WTC11 (cell line): ENCODE results near the gene HCLS1. TPM values are rescaled to one million over a fixed set of nuclear protein-coding genes. Genes with fewer than 3 reads are reported as not detected.

Experiments used
- ATAC-seq: fragments of 200-7000 bp; cut with Tn5 transposase; 2 replicates; pipeline ENCODE4 v1.10.0; 2021; ENCODE audit warnings: mild to moderate bottlenecking, moderate library complexity
- CTCF ChIA-PET: fragments of 300-600 bp; sonication (Branson Sonifier 250); formaldehyde crosslinking; loops from one replicate; lab custom pipeline; 2021; ENCODE audit warnings: antibody characterized with exemption; lab: Charles Lee
- POLR2A ChIA-PET: fragments of 350-600 bp; sonication (Branson Sonifier 250); formaldehyde crosslinking; loops from one replicate; lab custom pipeline; 2021; ENCODE audit warnings: antibody characterized with exemption; lab: Charles Lee
- DNase-seq: peaks from one replicate; pipeline ENCODE4 v3.0.0; 2021; ENCODE audit warnings: low spot score
- H3K27ac Mint-ChIP-seq: 2 replicates; pipeline ENCODE4 v1.8.0; 2021; ENCODE audit warnings: mixed read lengths
- H3K27me3 Mint-ChIP-seq: 2 replicates; pipeline ENCODE4 v1.8.0; 2021; ENCODE audit warnings: low read depth, mild to moderate bottlenecking, moderate library complexity, mixed read lengths
- H3K36me3 Mint-ChIP-seq: 2 replicates; pipeline ENCODE4 v1.8.0; 2021; ENCODE audit warnings: mixed read lengths
- H3K4me1 Mint-ChIP-seq: 2 replicates; pipeline ENCODE4 v1.8.0; 2022; ENCODE audit warnings: mixed read lengths
- H3K4me3 Mint-ChIP-seq: 2 replicates; pipeline ENCODE4 v1.8.0; 2021; ENCODE audit warnings: mild to moderate bottlenecking, moderate library complexity, mixed read lengths
- H3K9me3 Mint-ChIP-seq: 2 replicates; pipeline ENCODE4 v1.8.0; 2021; ENCODE audit warnings: mixed read lengths
- CREB1 ChIP-seq: sonication (generic); formaldehyde crosslinking; IDR thresholded peaks from 2 replicates; pipeline ENCODE4 v1.8.0; 2023; ENCODE audit warnings: mild to moderate bottlenecking, missing genetic modification reagents
- CREM ChIP-seq: sonication (generic); formaldehyde crosslinking; IDR thresholded peaks from 2 replicates; pipeline ENCODE4 v1.8.1; 2022; ENCODE audit warnings: mild to moderate bottlenecking, missing genetic modification reagents, moderate library complexity
- ETV6 ChIP-seq: sonication (generic); formaldehyde crosslinking; IDR thresholded peaks from 2 replicates; pipeline ENCODE4 v1.8.1; 2022; ENCODE audit warnings: mild to moderate bottlenecking, missing genetic modification reagents
- FOXJ3 ChIP-seq: sonication (generic); formaldehyde crosslinking; IDR thresholded peaks from 2 replicates; pipeline ENCODE4 v1.9.0; 2021; ENCODE audit warnings: missing genetic modification reagents, mild to moderate bottlenecking, borderline replicate concordance
- FOXP1 ChIP-seq: sonication (generic); formaldehyde crosslinking; IDR thresholded peaks from 2 replicates; pipeline ENCODE4 v1.8.0; 2022; ENCODE audit warnings: missing genetic modification reagents, mild to moderate bottlenecking, moderate library complexity, borderline replicate concordance
- JUN ChIP-seq: sonication (generic); formaldehyde crosslinking; IDR thresholded peaks from 2 replicates; pipeline ENCODE4 v1.8.0; 2023; ENCODE audit warnings: mild to moderate bottlenecking, missing genetic modification reagents
- KAT7 ChIP-seq: sonication (generic); formaldehyde crosslinking; IDR thresholded peaks from 2 replicates; pipeline ENCODE4 v1.8.1; 2023; ENCODE audit warnings: missing genetic modification reagents, mild to moderate bottlenecking, borderline replicate concordance
- NFE2L1 ChIP-seq: sonication (generic); formaldehyde crosslinking; IDR thresholded peaks from 2 replicates; pipeline ENCODE4 v1.8.1; 2023; ENCODE audit warnings: missing genetic modification reagents
- NR3C1 ChIP-seq: sonication (generic); formaldehyde crosslinking; conservative IDR thresholded peaks from 2 replicates; pipeline ENCODE4 v1.8.1; 2023; ENCODE audit warnings: low read depth, mild to moderate bottlenecking, missing genetic modification reagents
- PRRX2 ChIP-seq: fragments of 250-450 bp; sonication (Bioruptor Pico); IDR thresholded peaks from 2 replicates; pipeline ENCODE4 v1.8.0; 2021; ENCODE audit warnings: mild to moderate bottlenecking
- TCF7 ChIP-seq: sonication (generic); formaldehyde crosslinking; IDR thresholded peaks from 2 replicates; pipeline ENCODE4 v1.8.0; 2022; ENCODE audit warnings: mild to moderate bottlenecking, low read depth, missing genetic modification reagents, moderate library complexity
- TEAD4 ChIP-seq: sonication (generic); formaldehyde crosslinking; IDR thresholded peaks from 2 replicates; pipeline ENCODE4 v1.8.0; 2022; ENCODE audit warnings: mild to moderate bottlenecking, missing genetic modification reagents
- ZNF219 ChIP-seq: sonication (generic); formaldehyde crosslinking; IDR thresholded peaks from 2 replicates; pipeline ENCODE4 v1.8.0; 2023; ENCODE audit warnings: missing genetic modification reagents, mild to moderate bottlenecking, borderline replicate concordance
- ZNF263 ChIP-seq: sonication (generic); formaldehyde crosslinking; IDR thresholded peaks from 2 replicates; pipeline ENCODE4 v1.8.1; 2022; ENCODE audit warnings: low read depth, mild to moderate bottlenecking, moderate library complexity, missing genetic modification reagents
- total RNA-seq: library from RNA; stranded (reverse); gene quantifications from 3 replicates; pipeline ENCODE4 v1.2.3, GENCODE V29; 2021
- TF ChIP-seq, protein P1 (sequence below): sonication (generic); formaldehyde crosslinking; IDR thresholded peaks from 2 replicates; pipeline ENCODE4 v1.8.0; 2022; ENCODE audit warnings: mild to moderate bottlenecking, missing genetic modification reagents
- TF ChIP-seq, protein P2 (sequence below): sonication (generic); formaldehyde crosslinking; IDR thresholded peaks from 2 replicates; pipeline ENCODE4 v1.8.1; 2022; ENCODE audit warnings: mild to moderate bottlenecking, moderate library complexity, missing genetic modification reagents
- TF ChIP-seq, protein P3 (sequence below): sonication (generic); formaldehyde crosslinking; IDR thresholded peaks from 2 replicates; pipeline ENCODE4 v1.8.0; 2022; ENCODE audit warnings: mild to moderate bottlenecking, missing genetic modification reagents
- TF ChIP-seq, protein P4 (sequence below): fragments of 250-450 bp; sonication (Bioruptor Pico); conservative IDR thresholded peaks from 2 replicates; pipeline ENCODE4 v1.9.0; 2021; ENCODE audit warnings: mild to moderate bottlenecking
- TF ChIP-seq, protein P5 (sequence below): sonication (generic); formaldehyde crosslinking; IDR thresholded peaks from 2 replicates; pipeline ENCODE4 v1.8.0; 2023; ENCODE audit warnings: mild to moderate bottlenecking, missing genetic modification reagents
- TF ChIP-seq, protein P6 (sequence below): sonication (generic); formaldehyde crosslinking; IDR thresholded peaks from 2 replicates; pipeline ENCODE4 v1.8.1; 2023; ENCODE audit warnings: mild to moderate bottlenecking, missing genetic modification reagents, moderate library complexity
- TF ChIP-seq, protein P7 (sequence below): sonication (generic); formaldehyde crosslinking; IDR thresholded peaks from 2 replicates; pipeline ENCODE4 v1.8.0; 2022; ENCODE audit warnings: missing genetic modification reagents

Gene HCLS1
- total RNA-seq, 1 experiment from 2014 or later = 2.6 TPM

DNA sequence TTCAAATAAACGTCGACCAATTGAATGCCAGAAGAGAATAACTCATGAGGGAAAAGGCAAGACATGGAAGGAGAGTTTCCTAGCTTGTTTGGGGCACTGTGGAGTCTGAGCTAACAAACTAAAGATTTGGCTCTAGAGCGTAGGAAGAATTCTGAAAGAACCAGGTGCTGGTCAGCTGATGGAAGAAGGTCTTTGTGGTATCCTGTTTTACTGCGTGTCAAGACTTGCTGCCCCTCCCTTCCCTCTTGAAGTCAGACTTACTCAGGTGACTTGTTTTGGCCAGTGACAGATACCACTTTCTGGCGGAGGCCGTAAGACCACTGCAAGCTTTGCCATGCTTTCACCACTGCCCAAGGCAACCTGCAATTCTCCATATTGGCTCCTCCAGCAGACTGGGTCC lies 673 bp upstream of the HCLS1 start (continued):
- TF ChIP-seq TCF7 (CRISPR knock-in tag) = no peak
- TF ChIP-seq ZNF263 (CRISPR knock-in tag) = no peak
- TF ChIP-seq TEAD4 (CRISPR knock-in tag) = no peak
- no peak for TF ChIP-seq CREM
- TF ChIP-seq, protein P1, sequence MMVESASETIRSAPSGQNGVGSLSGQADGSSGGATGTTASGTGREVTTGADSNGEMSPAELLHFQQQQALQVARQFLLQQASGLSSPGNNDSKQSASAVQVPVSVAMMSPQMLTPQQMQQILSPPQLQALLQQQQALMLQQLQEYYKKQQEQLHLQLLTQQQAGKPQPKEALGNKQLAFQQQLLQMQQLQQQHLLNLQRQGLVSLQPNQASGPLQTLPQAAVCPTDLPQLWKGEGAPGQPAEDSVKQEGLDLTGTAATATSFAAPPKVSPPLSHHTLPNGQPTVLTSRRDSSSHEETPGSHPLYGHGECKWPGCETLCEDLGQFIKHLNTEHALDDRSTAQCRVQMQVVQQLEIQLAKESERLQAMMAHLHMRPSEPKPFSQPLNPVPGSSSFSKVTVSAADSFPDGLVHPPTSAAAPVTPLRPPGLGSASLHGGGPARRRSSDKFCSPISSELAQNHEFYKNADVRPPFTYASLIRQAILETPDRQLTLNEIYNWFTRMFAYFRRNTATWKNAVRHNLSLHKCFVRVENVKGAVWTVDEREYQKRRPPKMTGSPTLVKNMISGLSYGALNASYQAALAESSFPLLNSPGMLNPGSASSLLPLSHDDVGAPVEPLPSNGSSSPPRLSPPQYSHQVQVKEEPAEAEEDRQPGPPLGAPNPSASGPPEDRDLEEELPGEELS (CRISPR knock-in tag) = no peak
- TF ChIP-seq CREB1 (CRISPR knock-in tag) = no peak
- TF ChIP-seq, protein P2, sequence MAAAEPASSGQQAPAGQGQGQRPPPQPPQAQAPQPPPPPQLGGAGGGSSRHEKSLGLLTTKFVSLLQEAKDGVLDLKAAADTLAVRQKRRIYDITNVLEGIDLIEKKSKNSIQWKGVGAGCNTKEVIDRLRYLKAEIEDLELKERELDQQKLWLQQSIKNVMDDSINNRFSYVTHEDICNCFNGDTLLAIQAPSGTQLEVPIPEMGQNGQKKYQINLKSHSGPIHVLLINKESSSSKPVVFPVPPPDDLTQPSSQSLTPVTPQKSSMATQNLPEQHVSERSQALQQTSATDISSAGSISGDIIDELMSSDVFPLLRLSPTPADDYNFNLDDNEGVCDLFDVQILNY (CRISPR knock-in tag) = no peak
- no peak for TF ChIP-seq FOXP1 (CRISPR knock-in tag)
- TF ChIP-seq, protein P3, sequence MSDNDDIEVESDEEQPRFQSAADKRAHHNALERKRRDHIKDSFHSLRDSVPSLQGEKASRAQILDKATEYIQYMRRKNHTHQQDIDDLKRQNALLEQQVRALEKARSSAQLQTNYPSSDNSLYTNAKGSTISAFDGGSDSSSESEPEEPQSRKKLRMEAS (CRISPR knock-in tag) = no peak
- TF ChIP-seq FOXJ3 (CRISPR knock-in tag) = no peak
- no peak for TF ChIP-seq ETV6
- TF ChIP-seq, protein P4, sequence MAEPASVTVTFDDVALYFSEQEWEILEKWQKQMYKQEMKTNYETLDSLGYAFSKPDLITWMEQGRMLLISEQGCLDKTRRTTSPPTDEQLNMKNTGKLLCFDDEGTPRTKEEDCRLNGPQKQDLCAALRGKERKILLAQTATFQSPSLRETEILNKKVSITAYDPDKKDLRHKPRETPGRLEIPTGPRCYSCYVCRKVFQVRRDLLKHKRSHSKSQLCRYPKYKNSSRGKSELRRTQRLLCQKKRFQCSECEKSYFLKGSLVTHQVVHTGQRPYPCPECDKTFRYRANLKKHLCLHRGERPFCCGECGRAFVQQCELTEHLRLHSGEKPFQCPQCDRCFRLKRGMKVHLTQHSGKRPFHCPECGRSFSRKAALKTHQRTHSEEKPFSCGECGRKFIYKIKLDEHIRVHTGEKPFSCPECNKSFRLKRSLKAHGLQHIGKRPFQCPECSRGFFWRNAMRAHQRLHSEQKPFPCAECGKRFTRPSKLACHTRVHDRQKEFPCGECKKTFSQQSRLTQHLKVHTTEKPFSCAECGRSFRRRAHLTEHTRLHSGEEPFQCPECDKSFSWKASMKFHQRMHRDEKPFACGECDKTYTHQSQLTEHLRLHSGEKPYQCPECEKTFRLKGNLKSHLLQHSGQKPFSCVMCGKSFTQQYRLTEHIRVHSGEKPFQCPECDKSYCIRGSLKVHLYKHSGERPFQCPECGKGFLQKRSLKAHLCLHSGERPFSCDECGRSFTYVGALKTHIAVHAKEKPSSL (CRISPR knock-in tag) = no peak
- TF ChIP-seq NFE2L1 = no peak

DNA sequence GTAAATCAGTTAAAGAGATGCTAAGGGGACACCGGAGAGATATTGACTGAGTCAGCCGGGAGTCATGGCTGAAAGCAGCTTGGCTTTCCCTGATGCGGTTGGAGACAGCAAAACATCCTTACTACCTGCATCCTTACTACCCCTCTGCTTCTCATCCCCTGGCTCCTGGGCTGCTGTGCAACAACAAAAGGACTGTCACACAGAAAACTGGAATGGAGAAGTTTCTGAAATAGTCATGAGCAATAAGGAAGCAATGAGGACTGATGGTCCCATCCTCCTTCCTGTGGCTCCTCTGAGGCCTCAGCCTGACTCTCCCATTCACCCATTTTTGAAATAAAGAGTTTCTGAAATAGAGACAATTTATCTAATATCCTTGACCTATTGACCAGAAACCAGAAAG lies 1.1 kb downstream of the HCLS1 start:
- Mint-ChIP-seq H3K27ac (no peak overlapping the region), H3K27me3 (no peaks in the 10 kb centered on the region), H3K4me3 (no peak overlapping the region), H3K4me1 (peaks cover 21% of the 10 kb centered on the region), H3K9me3 (no peaks in the 10 kb centered on the region), H3K36me3 (peaks cover 13% of the 10 kb centered on the region)
- CTCF ChIA-PET = no interaction called here
- POLR2A ChIA-PET = no interaction called here
- DNase-seq (no peak), ATAC-seq (no peak)
- TF ChIP-seq, protein P5, sequence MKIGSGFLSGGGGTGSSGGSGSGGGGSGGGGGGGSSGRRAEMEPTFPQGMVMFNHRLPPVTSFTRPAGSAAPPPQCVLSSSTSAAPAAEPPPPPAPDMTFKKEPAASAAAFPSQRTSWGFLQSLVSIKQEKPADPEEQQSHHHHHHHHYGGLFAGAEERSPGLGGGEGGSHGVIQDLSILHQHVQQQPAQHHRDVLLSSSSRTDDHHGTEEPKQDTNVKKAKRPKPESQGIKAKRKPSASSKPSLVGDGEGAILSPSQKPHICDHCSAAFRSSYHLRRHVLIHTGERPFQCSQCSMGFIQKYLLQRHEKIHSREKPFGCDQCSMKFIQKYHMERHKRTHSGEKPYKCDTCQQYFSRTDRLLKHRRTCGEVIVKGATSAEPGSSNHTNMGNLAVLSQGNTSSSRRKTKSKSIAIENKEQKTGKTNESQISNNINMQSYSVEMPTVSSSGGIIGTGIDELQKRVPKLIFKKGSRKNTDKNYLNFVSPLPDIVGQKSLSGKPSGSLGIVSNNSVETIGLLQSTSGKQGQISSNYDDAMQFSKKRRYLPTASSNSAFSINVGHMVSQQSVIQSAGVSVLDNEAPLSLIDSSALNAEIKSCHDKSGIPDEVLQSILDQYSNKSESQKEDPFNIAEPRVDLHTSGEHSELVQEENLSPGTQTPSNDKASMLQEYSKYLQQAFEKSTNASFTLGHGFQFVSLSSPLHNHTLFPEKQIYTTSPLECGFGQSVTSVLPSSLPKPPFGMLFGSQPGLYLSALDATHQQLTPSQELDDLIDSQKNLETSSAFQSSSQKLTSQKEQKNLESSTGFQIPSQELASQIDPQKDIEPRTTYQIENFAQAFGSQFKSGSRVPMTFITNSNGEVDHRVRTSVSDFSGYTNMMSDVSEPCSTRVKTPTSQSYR = no peak
- TF ChIP-seq ETV6 = no peak
- TF ChIP-seq TEAD4 (CRISPR knock-in tag) = no peak
- no peak for TF ChIP-seq JUN
- no peak for TF ChIP-seq PRRX2 (CRISPR knock-in tag)

DNA sequence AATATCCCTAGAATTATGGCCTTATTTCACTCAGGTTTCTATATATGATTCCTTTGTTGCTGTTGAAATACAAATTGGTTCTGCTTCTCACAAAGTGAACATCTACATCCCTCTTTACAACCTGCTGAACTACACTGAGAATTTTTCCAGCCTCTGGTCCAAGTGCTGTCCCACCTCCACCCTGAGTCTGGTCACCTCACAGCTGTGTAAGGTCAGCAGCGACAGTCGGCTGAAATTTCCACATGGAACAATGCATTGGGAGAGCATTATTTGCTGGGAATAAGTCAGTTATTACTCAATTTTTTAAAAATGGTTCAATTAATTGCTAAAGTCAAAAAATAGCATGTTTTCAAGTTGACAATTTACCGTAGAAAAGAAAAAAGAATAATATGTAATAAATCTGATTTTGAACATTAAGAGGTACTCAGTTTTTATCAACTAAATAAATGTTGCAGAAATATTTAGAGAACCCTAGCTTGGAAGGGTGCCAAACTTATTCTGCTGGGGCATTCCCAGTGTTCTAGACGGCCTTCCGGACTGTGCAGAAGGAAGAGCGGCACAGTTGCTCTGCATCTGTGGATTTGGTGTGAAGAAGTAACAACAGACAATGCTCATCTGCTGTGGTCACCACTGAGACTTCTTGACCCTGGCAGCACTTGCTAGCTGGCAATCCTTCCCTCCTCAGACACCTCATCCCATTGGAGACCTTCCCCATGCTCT lies 1.8 kb downstream of the HCLS1 start:
- no peak overlapping the region for H3K27ac Mint-ChIP-seq
- ChIA-PET POLR2A (no interaction called here), CTCF (no interaction called here)
- DNase-seq (no peak), ATAC-seq (no peak)
- H3K4me1 Mint-ChIP-seq = peaks cover 21% of the 10 kb centered on the region
- no peak overlapping the region for H3K4me3 Mint-ChIP-seq
- H3K9me3 Mint-ChIP-seq = no peaks in the 10 kb centered on the region
- peaks cover 6% of the 10 kb centered on the region for H3K36me3 Mint-ChIP-seq
- H3K27me3 Mint-ChIP-seq = no peaks in the 10 kb centered on the region
- TF ChIP-seq, protein P6, sequence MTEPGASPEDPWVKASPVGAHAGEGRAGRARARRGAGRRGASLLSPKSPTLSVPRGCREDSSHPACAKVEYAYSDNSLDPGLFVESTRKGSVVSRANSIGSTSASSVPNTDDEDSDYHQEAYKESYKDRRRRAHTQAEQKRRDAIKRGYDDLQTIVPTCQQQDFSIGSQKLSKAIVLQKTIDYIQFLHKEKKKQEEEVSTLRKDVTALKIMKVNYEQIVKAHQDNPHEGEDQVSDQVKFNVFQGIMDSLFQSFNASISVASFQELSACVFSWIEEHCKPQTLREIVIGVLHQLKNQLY (CRISPR knock-in tag) = no peak
- TF ChIP-seq KAT7 (CRISPR knock-in tag) (no peak), NR3C1 (CRISPR knock-in tag) (no peak), ZNF219 (CRISPR knock-in tag) (no peak)
- TF ChIP-seq, protein P7, sequence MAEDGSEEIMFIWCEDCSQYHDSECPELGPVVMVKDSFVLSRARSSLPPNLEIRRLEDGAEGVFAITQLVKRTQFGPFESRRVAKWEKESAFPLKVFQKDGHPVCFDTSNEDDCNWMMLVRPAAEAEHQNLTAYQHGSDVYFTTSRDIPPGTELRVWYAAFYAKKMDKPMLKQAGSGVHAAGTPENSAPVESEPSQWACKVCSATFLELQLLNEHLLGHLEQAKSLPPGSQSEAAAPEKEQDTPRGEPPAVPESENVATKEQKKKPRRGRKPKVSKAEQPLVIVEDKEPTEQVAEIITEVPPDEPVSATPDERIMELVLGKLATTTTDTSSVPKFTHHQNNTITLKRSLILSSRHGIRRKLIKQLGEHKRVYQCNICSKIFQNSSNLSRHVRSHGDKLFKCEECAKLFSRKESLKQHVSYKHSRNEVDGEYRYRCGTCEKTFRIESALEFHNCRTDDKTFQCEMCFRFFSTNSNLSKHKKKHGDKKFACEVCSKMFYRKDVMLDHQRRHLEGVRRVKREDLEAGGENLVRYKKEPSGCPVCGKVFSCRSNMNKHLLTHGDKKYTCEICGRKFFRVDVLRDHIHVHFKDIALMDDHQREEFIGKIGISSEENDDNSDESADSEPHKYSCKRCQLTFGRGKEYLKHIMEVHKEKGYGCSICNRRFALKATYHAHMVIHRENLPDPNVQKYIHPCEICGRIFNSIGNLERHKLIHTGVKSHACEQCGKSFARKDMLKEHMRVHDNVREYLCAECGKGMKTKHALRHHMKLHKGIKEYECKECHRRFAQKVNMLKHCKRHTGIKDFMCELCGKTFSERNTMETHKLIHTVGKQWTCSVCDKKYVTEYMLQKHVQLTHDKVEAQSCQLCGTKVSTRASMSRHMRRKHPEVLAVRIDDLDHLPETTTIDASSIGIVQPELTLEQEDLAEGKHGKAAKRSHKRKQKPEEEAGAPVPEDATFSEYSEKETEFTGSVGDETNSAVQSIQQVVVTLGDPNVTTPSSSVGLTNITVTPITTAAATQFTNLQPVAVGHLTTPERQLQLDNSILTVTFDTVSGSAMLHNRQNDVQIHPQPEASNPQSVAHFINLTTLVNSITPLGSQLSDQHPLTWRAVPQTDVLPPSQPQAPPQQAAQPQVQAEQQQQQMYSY (CRISPR knock-in tag) = no peak
